GM19463 (cell line): ENCODE measurements around the gene SFTPA2.
A peak's percentile ranks its signal among the peaks of the same experiment; 100 is the strongest.
"Not testable (repeated sequence)": the region's sequence is repeated elsewhere in the genome, so short reads cannot be mapped to it uniquely, and the experiment has no call there.

Experiments
- ATAC-seq: cut with Tn5 transposase; IDR thresholded peaks from one replicate; pipeline ENCODE4 v1.9.1; 2021; ENCODE audit warnings: mild to moderate bottlenecking, moderate library complexity; ENCODE audit not compliant: unreplicated experiment

SFTPA2 gene

DNA sequence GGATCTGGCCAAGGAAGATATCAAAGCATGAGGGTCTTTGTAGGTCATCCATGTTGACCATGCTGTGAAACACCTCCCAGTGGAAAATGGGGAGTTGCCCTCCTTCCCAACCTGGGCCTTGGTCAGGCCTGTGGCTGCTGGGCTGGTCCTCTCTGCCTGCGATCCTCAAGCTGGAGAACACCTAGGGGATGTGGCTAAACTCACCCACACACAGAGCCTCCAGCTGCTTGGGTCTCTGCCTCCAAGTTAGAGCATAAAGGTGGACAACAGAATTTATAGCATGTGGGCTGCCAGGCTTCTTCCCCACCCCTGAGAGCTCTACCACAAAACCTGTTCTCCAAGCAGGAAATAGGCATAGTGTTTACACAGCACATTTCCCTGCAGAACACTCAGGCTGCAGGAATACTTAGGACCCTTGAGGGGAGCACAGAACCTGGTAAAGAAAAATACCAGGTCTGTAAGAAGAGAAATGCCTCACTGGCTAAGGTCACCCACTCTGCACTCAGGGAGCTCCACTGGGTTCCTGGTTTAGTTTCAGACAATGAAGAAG lies at the start of gene SFTPA2:
Gene SFTPA2, minus strand, starts transcription at position 248 of the 550 bp plus-strand sequence. CDS start 924 bp downstream, outside the sequence.
- ATAC-seq = no peak

DNA sequence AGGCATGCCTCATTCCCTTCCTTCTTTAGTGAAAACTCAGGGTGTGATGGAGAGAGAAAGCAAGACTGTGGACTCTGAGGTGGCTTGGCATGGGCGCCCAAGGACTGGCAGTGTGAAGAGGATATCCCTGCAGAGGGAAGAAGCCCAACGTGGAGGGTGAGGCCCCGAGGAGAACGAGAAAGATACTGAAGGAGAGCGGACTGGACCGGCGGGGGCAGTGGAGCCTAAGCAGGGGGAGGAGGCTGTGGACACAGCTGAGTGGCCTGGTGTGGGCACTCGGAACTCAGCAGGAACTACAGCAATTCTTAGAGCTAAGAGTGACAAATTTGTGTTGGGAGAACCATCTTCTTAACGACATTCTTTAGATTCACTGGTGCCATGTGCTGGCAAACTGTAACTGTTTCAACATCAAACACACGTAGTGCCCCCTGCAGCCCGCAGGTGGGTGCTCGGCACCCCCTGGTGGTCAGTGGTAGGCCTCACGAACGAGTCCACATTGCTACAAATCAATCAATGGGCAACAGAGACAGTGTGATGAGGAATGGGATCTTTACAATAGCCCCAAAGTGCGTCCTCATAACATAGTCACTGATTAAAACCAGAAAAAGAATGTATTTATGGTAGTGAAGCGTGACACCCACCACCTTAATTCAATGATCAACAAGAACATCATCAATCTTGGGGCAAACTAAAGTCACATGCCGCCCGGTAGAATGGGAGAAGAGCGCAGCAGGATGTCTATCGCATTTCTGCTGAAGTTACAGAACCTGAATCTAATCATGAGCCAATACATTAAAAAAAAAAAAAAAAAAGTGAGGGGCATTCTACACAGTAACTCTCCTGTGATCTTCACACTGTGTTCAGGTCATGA lies 48.5 kb upstream of the SFTPA2 start:
- no peak for ATAC-seq

DNA sequence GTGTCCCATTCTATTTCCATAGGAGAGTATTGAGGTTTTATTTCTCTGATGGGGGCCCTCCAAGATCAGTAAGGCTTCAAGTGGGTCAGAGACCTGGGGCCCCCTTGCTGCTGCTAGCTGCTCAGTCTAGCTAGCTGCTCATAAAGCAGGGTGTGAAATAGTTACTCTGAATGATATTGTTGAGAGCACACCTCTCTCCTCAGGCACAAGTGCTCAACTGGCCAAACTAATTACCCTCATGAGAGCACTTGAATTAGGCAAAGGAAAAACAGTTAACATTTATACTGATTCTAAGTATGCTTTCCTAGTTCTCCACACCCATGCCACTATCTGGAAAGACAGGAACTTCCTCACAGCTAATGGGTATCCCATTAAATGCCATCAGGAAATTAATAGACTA lies 45.1 kb upstream of the SFTPA2 start:
- ATAC-seq = no peak

DNA sequence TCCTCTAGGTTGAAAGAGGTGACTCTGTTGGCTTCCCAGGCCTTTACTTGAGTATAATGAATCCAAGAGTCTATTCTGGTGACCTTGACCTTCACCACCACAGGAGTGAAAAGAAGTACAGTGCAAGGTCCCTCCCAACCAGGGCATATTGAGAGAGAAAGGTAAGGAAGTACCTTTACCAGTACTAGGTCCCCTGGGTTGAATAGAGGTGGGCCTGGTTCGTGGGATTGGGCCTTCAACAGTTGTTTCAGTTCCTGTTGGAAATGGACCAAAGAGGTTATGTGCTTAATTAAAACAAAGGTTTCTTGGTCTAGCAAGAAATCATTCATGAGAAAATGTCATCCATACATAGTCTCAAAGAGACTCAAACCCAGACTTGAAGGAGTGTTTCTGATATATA lies 44.1 kb upstream of the SFTPA2 start:
- ATAC-seq = no peak

- no peak for ATAC-seq
These were observed 42.7 kb upstream of the SFTPA2 start for GRCh38 chr10:79602953-79603352.

- no peak for ATAC-seq
These were observed 41.7 kb upstream of the SFTPA2 start for GRCh38 chr10:79601939-79602338.

- ATAC-seq = not testable (repeated sequence)
These were observed 39.4 kb upstream of the SFTPA2 start for GRCh38 chr10:79599644-79600043.

DNA sequence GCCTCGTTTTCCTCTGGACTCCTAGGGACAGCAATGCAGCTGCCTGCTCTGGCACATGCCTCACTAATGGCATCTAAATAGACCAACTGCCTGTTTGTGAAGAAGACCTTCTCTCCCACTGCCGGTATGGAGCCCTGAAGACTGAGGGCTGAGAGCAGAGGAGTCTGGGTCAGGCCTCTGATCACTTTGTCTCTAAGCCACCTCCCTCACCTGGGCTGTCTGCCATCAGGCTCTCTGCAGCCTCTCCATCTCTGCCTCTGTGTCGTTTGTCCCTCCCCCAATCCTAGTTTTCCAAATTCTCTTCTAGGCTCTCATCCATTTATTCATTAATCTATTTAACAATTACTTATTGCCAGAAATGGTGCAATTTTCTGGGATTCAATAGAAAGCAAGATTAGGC lies 35.3 kb upstream of the SFTPA2 start:
- no peak for ATAC-seq

- ATAC-seq = not testable (repeated sequence)
These were observed 34.4 kb upstream of the SFTPA2 start for GRCh38 chr10:79594565-79594964.

DNA sequence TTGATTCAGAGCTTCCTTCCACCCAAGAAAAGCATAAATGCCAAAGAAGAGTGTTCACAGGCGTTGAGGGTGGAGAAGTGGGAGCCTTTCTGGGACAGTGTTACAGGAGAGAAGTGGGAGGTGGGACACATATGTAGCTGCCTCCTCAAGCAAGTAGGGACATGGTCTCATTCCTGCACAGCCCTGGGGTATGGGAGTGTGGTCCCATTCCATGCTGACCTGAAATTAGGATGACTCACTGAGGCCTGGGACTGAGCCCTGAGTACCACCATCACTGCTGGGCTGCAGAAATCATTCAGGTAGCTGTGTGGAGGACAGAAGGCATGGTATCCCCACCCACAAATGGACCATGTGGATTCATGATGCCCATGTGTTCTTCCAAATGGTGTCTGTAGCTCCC lies 33.2 kb upstream of the SFTPA2 start:
- ATAC-seq = no peak

- no peak for ATAC-seq
These were observed 28.6 kb upstream of the SFTPA2 start for GRCh38 chr10:79588800-79589199.

GRCh38 chr10:79586933-79587332 lies 26.7 kb upstream of the SFTPA2 start:
- ATAC-seq = no peak

DNA sequence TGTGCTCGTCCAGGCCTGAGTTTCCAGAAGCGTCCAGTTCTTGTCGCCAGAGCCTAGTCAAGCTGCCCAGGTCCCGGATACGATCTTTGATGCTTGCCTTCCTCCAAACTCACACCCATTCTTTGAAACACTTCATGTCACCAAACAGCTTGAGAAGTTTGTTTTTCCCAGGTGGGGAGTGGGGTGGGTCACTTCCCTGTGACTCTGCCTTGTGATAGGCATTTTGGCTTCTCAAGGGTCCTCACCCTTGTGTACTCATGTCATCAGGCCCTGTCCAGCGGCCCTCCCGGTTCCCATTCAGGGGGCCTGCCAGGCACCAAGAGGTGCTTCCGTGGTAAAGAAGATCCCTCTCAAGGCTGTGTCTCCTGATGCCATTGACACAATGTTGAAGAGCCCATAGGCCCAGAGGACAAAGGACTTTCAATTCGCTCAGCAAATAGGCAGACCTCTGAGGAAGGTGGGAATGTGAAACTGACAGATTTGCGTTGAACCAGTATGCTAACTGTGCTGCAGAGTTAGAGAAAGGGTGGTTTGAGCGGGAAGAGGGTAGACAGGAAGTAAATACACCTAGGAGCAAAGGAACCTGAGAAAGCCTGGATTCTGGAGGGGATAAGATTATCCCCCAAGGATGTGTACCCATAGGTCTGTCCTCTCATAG lies 25.8 kb upstream of the SFTPA2 start:
- ATAC-seq = no peak

GRCh38 chr10:79583488-79584024 lies 23.3 kb upstream of the SFTPA2 start:
- no peak for ATAC-seq

- ATAC-seq = not testable (repeated sequence)
These were observed 22.7 kb upstream of the SFTPA2 start for GRCh38 chr10:79582954-79583353.

DNA sequence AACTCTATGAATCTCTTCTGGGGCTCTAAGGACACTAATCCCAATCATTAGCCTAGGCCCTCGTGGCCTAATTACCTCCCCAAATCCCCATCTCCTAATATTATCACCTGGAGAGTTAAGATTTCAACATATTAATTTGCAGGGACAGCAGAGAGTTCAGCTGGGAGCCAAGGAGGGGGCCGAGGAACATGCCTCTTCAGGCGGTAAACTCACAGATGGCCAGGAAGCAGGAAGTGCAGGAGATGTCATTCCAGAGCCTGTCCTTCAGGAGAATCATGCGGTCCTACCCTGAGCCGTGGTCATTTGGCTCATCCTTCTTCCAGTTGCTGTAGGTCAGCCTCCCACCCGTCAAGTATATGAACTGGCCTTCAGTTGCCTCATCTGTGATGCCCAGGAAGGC lies 21.9 kb upstream of the SFTPA2 start:
- no peak for ATAC-seq

GRCh38 chr10:79581044-79581443 lies 20.8 kb upstream of the SFTPA2 start:
- no peak for ATAC-seq

DNA sequence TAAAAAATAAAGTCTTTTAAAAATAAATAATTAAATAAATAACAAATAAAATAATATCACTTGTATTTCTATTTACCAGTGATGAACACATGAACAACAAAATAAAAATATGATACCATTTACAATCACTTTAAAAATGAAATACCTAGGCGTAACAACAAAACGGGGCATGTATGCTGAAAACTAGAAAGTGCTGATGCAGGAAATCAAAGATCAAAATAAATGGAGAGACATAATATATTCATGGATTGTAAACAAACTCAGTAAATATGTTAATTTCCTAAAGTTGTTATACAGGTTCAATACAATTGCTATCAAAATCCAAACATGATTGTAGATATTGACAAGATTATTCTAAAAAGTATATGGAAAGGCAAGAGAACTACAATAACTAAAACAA lies 19.2 kb upstream of the SFTPA2 start:
- ATAC-seq = no peak

DNA sequence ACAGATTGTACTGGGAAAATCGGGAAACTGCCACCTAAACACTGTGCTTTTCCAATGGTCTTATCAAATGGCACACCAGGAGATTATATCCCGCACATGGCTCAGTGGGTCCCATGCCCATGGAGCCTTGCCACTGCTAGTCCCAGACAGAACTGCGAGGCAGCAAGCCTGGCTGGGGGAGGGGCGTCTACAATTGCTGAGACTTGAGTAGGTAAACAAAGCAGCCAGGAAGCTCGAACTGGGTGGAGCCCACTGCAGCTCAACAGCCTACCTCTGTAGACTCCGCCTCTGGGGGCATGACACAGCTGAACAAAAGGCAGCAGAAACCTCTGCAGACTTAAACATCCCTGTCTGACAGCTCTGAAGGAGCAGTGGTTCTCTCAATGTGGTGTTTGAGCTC lies 10.4 kb upstream of the SFTPA2 start:
- not testable (repeated sequence) for ATAC-seq

DNA sequence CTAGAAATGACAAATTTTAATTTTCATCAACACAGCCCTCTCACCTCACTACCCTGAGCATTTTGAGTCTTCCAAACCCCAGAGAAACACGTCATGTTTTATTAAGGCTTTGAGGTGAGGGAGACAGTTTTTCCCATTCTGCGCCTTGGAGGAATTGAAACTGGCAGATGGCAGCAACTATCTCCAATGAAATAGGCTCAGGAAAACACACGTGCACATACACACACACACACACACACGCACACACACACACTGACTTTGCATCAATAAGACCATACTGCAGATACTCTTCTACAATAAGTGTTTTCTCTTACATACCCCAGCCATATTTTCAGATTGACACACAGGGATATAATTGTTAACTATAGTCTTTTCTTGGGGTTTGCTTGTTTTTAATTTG lies 3.2 kb upstream of the SFTPA2 start:
- ATAC-seq = no peak

- ATAC-seq = peak; percentile 76
These were observed 2.0 kb upstream of the SFTPA2 start for GRCh38 chr10:79562135-79562756.
